ENCODE measurements around the gene CTNNA1.
A peak's percentile ranks its signal among the peaks of the same experiment; 100 is the strongest.
"Not testable (repeated sequence)": the region's sequence is repeated elsewhere in the genome, so short reads cannot be mapped to it uniquely, and the experiment has no call there.

CTNNA1 gene, protein sequence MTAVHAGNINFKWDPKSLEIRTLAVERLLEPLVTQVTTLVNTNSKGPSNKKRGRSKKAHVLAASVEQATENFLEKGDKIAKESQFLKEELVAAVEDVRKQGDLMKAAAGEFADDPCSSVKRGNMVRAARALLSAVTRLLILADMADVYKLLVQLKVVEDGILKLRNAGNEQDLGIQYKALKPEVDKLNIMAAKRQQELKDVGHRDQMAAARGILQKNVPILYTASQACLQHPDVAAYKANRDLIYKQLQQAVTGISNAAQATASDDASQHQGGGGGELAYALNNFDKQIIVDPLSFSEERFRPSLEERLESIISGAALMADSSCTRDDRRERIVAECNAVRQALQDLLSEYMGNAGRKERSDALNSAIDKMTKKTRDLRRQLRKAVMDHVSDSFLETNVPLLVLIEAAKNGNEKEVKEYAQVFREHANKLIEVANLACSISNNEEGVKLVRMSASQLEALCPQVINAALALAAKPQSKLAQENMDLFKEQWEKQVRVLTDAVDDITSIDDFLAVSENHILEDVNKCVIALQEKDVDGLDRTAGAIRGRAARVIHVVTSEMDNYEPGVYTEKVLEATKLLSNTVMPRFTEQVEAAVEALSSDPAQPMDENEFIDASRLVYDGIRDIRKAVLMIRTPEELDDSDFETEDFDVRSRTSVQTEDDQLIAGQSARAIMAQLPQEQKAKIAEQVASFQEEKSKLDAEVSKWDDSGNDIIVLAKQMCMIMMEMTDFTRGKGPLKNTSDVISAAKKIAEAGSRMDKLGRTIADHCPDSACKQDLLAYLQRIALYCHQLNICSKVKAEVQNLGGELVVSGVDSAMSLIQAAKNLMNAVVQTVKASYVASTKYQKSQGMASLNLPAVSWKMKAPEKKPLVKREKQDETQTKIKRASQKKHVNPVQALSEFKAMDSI

DNA sequence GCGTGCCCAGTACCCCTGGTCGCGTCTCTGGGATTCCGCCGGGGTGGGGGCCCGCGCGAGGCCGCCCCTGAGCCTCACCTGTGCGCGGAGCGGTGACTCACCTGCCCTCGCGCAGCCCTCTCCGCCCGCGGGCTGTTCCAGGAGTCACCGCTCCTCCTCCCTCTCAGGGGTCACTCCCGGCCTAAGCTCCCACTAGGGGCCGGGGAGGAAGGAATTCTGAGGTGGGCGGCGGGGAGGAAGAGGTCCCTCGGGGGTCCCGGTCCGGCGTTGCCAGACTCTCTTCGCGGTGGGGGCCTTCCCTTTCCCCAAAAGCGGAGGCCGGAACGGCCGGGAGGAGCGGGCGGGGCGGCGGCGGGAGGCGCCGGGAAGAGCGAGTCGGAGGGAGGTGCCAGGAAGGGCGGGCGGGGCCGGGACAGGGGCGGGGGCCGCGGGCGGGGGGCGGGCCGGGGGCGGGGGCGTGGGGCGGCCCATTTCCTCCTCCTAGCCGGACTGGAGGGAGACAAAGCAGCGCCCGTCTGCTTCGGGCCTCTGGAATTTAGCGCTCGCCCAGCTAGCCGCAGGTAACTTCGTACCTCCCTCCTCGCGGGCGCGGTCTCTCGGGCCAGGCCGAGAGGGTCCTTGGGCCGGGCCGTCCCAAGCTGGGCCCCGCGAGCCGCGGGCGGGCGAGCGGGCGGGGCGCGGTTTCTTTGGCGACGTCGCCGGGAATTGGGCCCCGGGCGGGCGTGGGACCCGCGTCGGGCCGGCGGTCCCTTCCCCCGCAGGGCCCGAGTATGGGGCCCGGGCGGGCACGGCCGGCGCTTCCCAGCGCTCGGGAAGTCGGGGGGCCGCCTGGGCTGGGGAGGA is at the start of gene CTNNA1:
TSS of gene CTNNA1 (plus strand) at position 475 of the 843 bp plus-strand sequence. CDS start 28,500 bp downstream, outside the sequence.
- DNase-seq, result peak; percentile 69

DNA sequence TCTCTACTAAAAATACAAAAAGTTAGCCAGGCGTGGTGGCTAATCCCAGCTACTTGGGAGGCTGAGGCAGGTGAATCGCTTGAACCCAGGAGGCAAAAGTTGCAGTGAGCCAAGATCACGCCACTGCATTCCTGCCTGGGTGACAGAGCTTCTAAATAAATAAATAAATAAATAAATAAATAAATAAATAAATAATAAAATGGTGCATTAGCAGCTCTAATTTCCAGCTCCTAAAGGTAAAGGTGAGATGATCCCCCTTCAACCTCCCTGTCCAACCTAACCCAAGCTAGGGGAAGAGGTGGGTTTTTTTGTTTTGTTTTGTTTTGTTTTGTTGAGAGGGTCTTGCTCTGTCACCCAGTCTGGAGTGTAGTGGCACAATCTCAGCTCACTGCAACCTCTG is 49.4 kb upstream of the CTNNA1 start:
- DNase-seq, result not testable (repeated sequence)

DNA sequence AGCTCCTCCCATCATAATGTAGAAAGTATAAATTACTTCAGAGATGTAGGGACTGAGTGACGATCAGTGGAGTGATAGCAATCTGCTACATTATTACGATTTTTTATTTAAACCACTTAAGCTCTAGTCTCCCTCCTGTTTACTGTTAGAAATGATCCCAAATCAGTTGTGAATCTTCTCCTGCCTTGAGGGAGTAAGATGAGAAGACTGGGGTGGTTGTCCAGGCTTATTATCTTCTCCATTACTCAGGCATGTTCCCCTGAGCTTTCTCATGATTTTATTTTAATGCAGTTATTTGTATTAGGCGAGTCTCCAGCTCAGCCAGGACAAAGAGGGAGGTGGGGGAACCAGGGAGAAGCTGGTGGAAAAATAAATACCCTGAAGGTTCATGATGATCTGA is 48.2 kb upstream of the CTNNA1 start:
- no peak for DNase-seq

DNA sequence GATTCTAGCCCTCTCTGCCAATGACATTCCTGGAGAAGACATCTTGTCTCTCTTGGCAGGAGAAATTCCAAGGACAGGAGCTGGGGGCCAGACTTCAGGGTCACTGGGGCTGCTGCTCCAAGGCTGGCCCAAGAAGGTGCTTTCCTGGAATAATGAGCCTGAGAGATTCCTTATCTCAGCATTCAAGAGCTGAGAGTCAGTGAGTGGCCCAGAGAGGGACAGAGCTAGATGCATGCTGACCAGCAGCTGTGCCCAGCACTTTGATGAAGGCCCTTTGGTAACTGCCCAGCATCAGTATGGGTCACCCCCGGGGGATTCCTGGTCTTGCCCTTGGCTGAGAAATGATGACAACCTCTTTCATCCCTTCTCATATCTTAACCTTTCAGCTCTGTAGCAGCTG is 47.7 kb upstream of the CTNNA1 start:
- no peak for DNase-seq

DNA sequence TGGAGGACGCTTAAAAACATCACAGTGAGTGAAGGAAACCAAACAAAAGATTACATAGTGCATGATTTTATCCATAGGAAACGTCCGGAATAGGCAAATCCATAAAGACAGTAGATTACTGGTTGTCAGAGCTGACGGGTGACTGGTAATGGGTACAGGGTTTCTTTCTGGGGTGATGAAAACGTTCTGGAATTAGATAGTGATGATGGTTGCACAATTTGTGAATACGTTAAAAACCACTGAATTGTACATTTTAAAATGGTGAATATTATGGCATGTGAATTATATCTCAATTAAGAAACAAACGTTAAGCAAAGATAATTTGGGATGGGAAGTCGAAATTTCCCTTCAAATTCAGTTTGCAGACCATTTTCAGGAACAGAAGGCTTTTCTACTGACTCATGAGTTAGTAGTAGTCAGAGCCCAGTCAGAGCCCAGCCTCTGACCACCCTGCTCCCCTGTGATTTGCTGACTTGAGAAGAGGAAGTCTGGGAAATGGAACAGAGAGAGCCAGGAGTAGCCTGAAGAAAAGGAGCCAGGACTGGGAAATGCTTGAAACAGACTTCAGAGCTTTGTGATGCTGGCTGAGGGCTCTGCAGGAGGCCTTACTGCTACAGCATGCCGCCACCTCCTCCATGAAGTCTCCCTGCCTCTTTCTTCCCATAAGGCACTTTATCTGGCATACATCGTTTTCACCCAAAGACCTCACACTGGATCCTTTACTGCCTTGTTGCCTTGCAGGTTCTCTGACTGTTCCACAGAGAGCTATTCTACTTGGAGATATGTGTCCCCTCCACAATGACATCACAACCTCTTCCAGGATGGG is 46.4 kb upstream of the CTNNA1 start:
- no peak for DNase-seq

DNA sequence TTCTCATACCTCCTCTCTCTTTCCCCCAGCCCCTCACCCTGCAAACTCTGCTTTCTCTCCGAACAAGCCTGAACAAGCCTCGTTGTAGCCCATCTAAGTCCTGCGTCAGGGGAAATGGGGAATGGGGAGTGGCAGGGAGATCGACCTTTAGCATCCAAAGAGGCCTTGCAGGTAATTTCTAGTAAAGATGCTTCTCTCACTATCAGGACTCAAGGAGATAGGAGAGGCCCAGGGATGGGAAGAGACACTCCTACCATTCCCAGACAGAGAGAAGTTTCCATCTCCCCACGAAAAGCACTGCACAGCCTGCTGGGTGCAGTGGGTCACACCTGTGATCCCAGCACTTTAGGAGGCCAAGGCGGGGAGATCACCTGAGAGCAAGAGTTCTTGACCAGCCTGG is 44.4 kb upstream of the CTNNA1 start:
- DNase-seq, result no peak

DNA sequence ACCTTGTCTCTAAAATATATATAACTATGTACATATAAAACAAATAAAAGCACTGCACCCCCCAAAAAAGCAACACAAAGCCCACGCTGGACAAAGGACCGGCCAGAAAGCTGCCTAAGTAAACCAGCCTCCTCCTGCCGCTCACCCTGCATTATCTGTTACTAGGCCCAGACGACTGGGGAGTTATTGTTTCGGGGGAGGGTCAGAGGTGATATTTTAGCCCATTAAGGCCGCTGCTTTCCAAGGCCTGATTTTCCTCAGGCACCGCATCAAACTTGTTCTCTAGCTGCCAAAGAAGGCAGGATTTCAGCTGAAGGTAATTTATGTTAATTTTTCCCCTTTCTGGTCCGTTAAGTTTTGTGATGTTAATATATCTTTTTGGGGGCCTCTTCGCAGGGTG is 44.0 kb upstream of the CTNNA1 start:
- DNase-seq, result no peak

DNA sequence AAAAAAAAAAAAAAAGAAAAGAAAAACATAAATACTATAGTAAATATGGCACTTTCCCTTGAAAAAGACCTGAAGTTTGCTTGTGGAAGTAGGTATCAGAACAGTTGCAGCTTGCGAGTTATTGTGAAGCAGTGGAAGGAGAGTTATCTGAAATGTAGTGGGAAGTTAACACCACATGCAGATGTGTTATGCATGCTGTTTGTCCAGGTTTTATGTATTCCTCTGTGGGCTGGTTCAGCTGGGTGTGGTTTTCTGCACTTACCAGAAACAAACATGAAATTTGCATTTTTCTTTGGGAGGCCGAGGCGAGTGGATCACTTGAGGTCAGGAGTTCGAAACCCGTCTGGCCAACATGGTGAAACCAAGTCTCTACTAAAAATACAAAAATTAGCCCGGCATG is 42.1 kb upstream of the CTNNA1 start:
- DNase-seq, result no peak

DNA sequence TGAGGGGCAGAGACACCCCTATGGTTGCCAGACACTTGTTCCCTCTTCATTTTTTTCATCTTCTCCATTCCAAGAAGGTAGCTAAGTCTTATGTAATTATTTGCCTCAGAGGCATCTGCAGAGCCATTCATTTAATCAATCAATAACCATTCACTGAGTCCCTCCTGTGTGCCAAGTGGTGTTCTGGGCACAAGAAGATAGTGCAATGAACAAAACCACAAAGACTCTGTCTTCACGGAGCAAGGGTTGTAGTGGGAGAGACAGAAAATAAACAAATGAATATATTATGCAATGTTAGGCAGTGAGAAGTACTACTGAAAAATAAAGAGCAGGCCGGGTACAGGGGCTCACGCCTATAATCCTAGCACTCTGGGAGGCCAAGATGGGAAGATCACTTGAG is 41.4 kb upstream of the CTNNA1 start:
- DNase-seq, result no peak

DNA sequence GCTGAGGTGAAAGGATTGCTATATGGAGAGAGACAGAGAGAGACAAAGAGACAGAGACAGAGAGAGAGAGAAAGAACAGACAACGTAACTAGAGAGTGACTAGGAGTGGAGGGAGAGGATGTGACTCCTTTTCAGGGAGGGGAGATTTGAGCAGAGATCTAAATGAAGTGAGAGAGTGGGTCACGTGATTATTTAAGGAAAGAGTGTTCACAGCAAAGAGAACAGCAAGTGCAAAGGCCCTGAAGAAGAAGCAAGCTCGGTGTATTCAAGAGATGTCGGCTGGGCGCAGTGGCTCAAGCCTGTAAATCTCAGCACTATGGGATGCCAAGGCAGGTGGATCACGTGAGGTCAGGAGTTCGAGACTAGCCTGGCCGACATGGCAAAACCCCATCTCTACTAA is 40.9 kb upstream of the CTNNA1 start:
- DNase-seq, result no peak

DNA sequence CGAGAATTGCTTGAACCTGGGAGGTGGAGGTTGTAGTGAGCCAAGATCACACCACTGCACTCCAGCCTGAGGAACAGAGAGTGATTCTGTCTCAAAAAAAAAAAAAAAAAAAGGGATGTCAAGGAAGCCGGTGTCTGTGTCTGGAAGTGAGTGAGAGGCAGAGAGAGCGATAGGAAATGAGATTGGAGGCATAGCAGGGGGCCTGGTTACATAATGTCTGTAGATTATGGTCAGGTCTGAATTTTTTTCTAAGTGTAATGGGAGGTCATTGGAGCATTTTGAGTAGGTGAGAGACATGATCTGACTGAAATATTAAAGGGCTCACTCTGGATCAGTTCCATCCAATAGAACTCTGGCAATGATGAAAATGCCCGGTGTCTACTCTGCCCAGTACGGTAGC is 40.4 kb upstream of the CTNNA1 start:
- no peak for DNase-seq

DNA sequence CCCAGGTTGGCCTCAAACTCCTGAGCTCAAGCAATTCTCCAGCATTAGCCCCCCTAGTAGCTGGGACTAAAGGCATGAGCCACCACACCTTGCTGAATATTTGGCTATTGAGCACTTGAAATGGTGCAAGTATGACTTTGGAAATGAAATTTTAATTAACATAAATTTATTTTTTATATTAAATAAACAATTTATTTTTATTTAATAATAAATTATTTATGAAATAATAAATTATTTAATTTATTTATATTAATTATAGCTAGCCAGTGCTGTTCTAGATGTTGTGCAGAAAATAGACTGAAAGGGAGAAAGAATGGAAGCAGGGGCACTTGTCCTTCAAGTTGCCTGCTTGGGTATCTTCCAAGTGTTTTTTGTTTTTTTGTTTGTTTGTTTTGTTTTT is 40.0 kb upstream of the CTNNA1 start:
- no peak for DNase-seq

DNA sequence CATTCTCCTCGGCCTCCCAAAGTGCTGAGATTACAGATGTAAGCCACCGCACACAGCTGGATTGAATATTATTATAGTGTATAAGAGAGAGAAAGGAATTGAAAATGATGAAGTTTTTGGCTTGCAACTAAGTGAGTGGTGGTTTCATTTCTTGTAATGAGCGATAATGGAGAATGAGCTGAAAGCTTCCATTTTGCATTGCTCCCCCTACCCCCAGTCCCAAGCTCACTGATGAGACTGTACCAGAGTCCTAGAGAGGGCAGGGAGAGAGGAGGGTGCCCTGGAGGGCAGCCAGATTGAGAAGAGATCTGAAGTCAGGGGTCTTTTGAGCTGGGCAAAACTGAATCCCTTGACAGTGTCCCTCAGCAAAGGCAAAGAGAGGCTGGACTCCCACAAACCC is 38.5 kb upstream of the CTNNA1 start:
- no peak for DNase-seq

DNA sequence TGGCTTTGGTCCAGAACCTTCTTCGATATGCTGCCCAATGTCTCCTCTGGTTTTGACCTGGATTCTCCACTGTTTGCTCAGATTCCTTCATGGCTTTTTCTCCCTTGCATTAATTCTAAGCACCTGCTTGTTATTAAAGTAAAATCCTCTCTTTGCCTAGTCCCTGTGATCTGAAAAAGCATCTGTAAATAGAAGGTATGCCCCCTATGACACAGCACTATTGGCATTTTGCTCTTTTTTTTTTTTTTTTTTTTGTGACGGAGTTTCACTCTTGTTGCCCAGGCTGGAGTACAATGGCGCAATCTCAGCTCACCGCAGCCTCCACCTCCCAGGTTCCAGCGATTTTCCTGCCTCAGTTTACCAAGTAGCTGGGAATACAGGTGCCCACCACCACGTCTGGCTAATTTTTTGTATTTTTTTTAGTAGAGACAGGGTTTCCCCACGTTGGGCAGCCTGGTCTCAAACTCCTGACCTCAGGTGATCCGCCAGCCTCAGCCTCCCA is 37.2 kb upstream of the CTNNA1 start:
- DNase-seq, result not testable (repeated sequence)

DNA sequence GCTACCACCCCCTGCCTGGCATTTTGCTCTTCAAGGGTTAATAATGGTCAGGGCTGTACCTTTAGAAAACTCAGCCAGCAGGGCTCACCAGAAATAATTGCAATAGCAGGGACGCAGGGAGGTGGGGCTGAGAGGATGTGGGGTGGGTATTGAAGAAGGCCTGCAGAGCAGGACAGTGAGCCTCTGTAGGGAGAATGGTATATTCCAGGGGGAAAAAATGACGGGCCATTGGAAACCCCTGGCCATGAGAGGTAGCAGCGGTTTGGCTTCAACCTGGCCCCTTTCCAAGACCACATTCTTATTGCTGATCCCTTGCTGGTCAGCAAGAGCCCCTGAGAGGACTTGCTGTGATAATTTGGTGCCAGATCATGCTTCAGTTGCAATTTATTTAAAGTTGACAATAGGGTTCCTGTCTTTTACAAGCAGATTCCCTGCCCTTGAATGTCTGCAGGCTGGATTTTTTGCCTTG is 36.7 kb upstream of the CTNNA1 start:
- no peak for DNase-seq

DNA sequence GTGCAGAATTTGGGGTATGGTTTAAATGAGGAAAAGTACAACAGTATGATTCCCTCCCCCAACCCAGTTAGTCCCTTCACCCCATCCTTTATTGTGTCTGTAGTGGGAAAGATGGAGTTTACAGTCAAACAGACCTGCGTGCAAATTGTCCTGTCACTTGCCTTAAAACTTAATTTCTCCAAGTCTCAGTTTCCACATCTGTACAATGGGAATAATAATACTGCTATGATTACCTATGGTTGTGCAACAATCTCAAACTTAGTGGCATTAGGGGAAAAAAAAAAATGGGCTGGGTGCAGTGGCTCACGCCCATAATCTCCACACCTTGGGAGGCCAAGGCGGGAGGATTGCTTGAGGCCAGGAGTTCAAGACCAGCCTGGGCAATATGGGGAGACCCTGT is 35.8 kb upstream of the CTNNA1 start:
- DNase-seq, result no peak

DNA sequence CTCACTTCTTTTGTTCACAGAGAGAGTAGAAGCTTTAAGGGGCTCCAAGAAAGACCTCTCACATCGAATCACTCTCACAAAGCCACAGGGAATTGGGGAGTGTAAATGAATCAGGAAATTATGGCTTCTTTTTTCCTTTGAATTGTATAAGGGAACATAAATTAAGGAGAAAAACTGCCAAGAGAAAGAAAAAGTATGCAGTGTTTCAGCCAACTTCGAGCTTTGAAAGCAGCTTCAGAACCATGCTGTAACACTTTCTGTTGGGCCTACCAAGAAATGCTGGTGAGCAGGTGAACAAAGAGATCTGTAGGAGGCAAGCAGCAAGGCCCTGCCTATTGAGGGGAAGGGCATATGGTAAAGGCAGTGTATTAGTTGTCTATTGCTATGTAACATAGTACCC is 33.4 kb upstream of the CTNNA1 start:
- no peak for DNase-seq

DNA sequence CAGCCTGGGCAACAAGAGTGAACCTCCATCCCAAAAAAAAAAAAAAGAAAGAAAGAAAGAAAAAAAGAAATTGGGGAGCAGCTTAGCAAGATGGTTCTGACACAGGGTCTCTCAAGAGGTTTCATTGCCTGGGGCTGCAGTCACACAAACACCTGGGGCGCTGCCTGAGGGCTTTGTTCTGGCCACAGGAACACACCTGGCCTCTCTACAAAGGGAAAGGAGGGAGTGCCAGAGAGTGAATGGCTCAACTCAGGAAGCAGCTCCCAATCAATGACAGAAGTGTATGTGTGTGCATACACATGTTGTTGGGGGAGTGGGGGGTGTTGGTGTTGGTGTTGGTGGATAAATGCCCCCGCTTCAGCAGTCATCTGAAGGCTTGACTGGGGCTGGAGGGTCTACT is 32.4 kb upstream of the CTNNA1 start:
- no peak for DNase-seq

DNA sequence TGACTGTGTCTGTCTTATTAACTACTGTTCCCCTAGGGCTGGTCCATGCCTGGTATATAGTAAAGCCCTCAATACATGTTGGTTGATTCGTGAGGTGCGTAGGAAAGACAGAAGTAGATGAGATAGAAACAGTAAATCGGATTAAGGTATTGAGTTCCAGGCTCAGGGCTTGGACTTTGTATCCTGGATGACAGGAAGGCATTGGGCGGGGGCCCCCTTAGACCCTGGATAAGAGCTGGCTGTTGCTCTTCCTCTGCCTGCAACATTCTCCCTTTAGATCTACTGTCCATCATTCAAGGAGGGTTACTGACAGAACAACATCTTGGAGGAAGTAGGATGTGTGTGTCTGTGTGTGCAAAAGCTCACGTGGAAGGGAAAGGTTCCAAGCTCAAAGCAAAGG is 31.2 kb upstream of the CTNNA1 start:
- no peak for DNase-seq

DNA sequence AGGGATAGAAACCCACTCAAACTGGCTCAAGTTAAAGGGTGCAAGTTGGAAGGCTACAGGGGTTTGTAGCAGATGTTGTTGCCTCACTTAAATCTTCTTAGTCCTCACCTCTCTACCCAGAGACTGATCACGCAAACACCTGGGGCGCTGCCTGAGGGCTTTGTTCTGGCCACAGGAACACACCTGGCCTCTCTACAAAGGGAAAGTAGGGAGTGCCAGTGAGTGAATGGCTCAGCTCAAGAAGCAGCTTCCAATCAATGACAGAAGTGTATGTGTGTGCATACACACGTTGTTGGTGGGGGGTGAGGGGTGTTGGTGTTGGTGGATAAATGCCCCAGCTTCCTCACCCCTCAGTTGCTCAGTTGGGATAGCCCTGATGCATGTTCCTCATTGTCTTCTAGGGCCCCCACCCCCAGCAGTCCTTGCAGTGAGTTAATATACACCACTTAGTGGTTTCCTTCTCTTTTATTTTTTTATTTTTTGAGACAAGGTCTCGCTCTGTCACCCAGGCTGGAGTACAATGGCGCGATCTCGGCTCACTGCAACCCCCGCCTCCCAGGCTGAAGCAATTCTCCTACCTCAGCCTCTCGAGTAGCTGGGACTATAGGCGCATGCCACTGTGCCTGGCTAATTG is 30.6 kb upstream of the CTNNA1 start:
- DNase-seq, result no peak

DNA sequence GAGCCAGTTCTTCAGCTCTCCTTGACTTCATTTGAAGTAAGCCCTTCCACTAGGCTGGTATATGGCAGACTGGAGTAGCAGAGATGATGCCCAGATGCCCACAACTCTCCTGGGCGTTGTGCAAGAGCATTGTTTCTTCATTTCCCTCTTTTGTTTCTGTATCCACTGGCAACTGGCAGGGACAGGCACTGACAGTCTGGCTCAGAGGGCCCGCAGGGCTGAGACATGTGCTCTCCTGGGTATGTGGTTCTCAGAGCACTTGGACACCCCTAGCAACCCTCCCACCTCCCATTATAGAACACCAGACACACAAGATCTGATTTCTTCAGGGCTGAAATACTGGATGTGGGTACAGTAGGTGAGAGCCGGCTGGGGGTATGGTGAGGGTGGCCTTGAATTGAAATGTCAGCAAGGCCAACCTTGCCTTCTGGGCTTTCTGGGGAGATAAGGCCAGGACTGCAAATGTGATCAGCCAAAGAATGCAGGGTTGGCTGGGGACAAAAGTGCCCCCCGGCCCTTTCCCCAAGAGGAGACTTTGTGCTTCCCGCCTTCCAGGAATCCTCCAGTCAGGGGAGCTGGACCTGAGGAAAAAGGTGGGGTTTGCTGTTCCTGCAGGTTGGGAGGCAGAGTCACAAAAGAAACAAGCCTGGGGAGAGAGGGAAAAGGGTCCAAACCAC is 28.6 kb upstream of the CTNNA1 start:
- DNase-seq, result no peak

Measured in stimulated activated CD4-positive, alpha-beta T cell treated with anti-CD3 and anti-CD28 coated beads, Interleukin-15, amount 100 ng/mL, for 24 hours (primary cell).